ENCODE measurements around the gene SOX13. TPM values are rescaled to one million over a fixed set of nuclear protein-coding genes. Genes with fewer than 3 reads are reported as not detected.
"Not testable (repeated sequence)": the region's sequence is repeated elsewhere in the genome, so short reads cannot be mapped to it uniquely, and the experiment has no call there.

SOX13 gene
- total RNA-seq, 2 experiments from 2014 or later = 7.4 to 7.8 TPM

DNA sequence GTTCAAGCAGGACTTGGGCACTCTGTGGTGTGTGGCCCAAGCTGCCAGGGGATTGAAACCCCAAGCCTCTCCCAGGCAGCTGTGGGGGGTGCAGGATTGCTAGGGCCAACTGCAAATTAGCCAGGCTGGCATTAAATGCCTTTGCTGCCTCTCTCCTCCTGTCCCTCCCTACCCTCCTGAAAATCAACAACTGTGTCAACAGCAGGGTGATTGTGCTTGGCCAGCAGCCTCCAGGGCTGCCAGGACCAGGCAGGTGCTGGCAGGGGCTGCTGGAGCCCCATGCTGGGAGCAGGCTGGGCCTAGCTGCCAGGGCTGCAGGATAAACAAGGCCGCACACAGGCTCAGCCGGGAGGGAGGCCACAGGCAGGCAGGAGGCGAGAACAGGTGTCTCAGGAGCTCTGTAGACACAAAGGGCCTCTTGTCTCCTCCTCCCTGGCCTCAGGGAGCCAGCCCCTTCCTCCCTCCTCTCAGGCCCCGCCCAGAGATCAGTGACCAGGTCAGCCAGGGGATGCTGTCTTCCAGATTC lies 11.4 kb downstream of the SOX13 start:
- no peak for DNase-seq
- no peaks in the 10 kb centered on the region for H3K9me3 Mint-ChIP-seq

DNA sequence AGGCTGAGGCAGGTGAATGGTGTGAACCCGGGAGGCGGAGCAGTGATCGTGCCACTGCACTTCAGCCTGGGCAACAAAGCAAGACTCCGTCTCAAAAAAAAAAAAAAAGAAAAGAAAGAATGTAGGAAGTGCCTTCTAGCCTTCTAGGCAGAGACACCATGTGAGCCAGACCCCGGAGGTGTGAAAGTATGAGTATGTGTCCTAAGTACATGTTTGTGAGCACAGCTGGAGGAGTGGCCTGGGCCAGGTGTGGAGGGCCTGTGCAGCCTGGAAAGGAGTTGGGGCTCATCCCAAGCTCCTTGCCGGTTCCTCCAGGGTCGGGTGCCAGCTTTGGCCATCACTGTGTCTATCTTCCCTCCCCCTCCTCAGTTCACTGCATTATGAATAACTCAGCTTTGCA lies 13.0 kb downstream of the SOX13 start:
- H3K9me3 Mint-ChIP-seq = no peaks in the 10 kb centered on the region
- CTCF ChIA-PET = no interaction called here
- DNase-seq = no peak
- POLR2A ChIA-PET = no interaction called here
- H3K4me3 Mint-ChIP-seq = no peak overlapping the region
- H3K4me1 Mint-ChIP-seq = peaks cover 5% of the 10 kb centered on the region
- H3K36me3 Mint-ChIP-seq (ENCODE audit: low read depth) = no peaks in the 10 kb centered on the region
- no peaks in the 10 kb centered on the region for H3K27me3 Mint-ChIP-seq
- no peak overlapping the region for H3K27ac Mint-ChIP-seq

More for the DNA sequence above, 11.4 kb downstream of the SOX13 start:
- POLR2A ChIA-PET = no interaction called here
- Mint-ChIP-seq H3K27ac (no peak overlapping the region), H3K4me3 (no peak overlapping the region), H3K27me3 (no peaks in the 10 kb centered on the region), H3K36me3 (ENCODE audit: low read depth) (no peaks in the 10 kb centered on the region), H3K4me1 (peaks cover 9% of the 10 kb centered on the region)
- CTCF ChIA-PET = no interaction called here

DNA sequence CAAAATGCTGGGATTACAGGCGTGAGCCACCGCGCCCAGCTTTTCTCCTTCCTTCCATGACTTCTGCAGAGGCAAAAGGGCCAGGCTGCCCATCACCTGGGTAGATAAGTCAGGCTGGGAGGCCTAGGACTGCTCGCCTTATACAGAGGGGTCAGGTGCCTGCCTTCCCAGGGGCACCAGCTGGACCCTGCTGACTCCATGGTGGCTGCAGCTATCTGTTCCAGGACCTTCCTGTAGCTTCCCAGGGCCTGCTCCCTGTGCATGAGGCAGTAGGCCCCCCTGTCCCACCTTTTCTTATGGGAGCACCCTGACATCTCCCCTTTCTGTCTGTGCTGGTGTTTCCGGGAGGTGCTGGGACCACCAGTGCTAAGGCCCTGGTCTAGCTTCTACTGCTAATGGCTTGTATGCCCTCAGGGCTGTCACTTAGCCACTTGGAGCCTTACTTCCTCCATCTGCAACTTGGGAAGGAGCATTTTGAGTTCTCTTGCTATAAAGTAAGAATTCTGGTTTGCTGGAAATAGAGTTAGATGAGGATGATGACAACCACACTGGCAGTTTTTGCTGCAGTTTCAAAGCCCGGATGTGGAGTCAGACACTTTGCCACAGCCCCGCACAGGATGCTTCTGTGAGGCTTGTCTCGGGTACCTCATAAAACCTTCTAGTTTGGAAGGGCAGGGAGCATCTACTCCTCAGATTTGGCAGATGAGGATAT lies 14.4 kb downstream of the SOX13 start:
- no peaks in the 10 kb centered on the region for H3K36me3 Mint-ChIP-seq (ENCODE audit: low read depth)
- H3K27me3 Mint-ChIP-seq = no peaks in the 10 kb centered on the region
- H3K9me3 Mint-ChIP-seq = no peaks in the 10 kb centered on the region
- DNase-seq = peak; percentile 29
- peaks cover 5% of the 10 kb centered on the region for H3K4me1 Mint-ChIP-seq
- ChIA-PET CTCF (interaction anchor here (0.5 kb wide), 1 partner anchor 17 kb away, joined by 3 read pairs; no protein-coding TSS in a partner anchor), POLR2A (no interaction called here)
- peak overlapping the region; percentile 55 for H3K27ac Mint-ChIP-seq
- no peak overlapping the region for H3K4me3 Mint-ChIP-seq

DNA sequence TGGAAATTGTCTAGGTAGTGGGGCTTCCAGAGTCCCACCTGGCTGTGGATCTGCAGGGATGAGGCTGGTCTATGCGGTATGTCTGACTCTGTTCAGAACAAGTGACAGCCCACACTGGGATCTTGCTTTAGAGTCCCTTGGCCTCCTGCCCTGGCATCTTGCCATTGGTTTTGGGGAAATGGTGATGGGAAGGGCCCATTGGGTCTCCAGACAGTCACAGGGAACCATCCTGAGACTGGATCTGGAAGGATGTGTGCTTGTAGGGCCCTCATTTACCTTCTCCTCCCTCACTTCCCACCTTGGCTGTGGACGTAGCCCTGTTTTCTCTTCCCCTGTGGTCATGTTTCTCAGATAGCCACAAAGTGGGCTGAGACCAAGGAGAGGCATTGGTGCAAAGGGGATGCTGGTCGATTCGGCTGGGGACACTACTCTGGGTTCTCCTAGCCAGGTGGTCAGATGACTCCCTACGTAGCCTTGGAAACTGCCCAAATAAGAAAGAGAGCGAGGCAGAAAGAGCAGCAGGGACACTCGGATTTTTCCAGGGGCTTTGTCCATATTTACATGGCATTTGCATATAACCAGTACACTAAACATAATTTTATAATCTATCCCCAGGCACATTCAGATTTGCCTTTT lies 15.1 kb downstream of the SOX13 start:
- H3K9me3 Mint-ChIP-seq = no peaks in the 10 kb centered on the region
- H3K4me3 Mint-ChIP-seq = no peak overlapping the region
- DNase-seq = no peak
- H3K27me3 Mint-ChIP-seq = no peaks in the 10 kb centered on the region
- H3K27ac Mint-ChIP-seq = peak overlapping the region; percentile 55
- POLR2A ChIA-PET = no interaction called here
- CTCF ChIA-PET = no interaction called here
- no peaks in the 10 kb centered on the region for H3K36me3 Mint-ChIP-seq (ENCODE audit: low read depth)
- peaks cover 5% of the 10 kb centered on the region for H3K4me1 Mint-ChIP-seq

DNA sequence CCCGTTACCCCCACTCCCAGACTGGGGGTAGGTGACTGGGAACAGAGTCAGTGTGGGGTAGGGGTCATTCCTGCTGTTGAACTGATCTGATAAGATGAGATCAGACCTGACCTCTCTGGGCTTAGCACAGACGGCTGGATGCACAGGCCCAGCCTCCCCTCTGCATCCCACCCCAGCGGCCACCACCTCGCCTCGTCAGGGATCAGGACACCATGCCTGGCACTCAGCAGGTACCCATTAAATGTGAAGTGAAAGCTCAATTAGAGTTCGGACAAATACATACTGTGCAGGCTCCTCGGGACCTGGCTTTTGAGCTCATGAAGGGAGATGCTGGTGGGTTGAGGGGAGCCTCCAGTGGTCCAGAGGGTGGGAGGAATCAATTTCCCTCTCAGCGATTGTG lies 15.7 kb downstream of the SOX13 start:
- no peaks in the 10 kb centered on the region for H3K36me3 Mint-ChIP-seq (ENCODE audit: low read depth)
- CTCF ChIA-PET = no interaction called here
- POLR2A ChIA-PET = no interaction called here
- no peaks in the 10 kb centered on the region for H3K9me3 Mint-ChIP-seq
- H3K27me3 Mint-ChIP-seq = no peaks in the 10 kb centered on the region
- H3K4me3 Mint-ChIP-seq = no peak overlapping the region
- H3K4me1 Mint-ChIP-seq = peaks cover 8% of the 10 kb centered on the region
- peak overlapping the region; percentile 2 for H3K27ac Mint-ChIP-seq
- no peak for DNase-seq

DNA sequence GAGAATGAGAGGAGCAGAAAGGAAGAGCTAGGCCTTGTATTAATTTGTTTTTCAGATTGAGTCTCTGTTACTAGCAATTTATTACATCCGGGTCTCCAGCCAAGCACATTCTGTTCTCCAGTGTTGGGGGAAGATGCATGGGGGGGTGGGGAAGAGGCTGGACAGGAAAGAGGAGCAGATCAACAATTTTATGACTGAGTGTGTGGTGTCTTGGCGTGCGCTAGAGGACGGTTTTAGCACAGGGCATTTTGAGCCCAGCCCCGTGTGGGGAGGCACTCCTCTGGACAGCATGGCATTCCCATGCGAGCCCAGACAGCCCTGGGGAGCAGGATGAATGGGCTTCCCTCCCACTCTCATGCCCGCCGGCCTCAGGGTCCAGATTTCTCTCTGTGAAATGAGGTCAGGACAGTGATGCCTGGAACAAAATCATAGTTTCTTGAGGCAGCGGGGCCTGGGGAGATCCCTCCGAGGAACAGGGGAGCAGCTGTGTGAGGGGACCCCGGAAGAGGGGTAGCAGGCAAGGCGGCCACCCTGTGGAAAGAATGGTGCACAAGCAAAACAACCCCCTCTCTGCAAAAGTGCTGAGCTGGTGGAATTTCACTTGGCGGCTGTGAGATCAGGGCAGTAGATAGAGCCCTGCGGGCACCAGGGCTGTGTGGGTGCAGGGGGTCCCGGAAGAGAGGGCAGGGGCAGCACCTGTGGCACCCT lies 16.3 kb downstream of the SOX13 start:
- Mint-ChIP-seq H3K36me3 (ENCODE audit: low read depth) (no peaks in the 10 kb centered on the region), H3K4me1 (peaks cover 8% of the 10 kb centered on the region), H3K27me3 (no peaks in the 10 kb centered on the region), H3K4me3 (no peak overlapping the region), H3K27ac (no peak overlapping the region), H3K9me3 (no peaks in the 10 kb centered on the region)
- CTCF ChIA-PET = no interaction called here
- POLR2A ChIA-PET = no interaction called here
- no peak for DNase-seq

DNA sequence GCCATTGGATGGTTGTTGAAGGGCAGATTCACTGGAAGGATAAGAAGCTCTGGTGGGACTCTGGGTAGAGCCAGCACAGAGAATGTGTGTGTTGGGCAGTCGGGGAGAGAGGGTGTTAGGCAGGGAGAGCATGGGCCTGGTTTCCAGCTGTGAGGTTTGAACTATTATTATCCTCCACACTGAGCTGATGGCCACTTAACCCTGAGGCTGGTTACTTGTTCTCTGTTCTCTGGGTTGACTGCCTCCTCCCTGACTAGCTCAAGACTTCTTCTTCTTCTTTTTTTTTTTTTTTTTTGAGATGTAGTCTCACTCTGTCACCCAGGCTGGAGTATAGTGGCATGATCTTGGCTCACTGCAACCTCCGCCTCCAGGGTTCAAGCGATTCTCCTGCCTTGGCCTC lies 17.2 kb downstream of the SOX13 start:
- H3K9me3 Mint-ChIP-seq; H3K4me1 Mint-ChIP-seq; H3K4me3 Mint-ChIP-seq; CTCF ChIA-PET; H3K27ac Mint-ChIP-seq; DNase-seq; H3K36me3 Mint-ChIP-seq (ENCODE audit: low read depth); H3K27me3 Mint-ChIP-seq; POLR2A ChIA-PET: not testable (repeated sequence)

DNA sequence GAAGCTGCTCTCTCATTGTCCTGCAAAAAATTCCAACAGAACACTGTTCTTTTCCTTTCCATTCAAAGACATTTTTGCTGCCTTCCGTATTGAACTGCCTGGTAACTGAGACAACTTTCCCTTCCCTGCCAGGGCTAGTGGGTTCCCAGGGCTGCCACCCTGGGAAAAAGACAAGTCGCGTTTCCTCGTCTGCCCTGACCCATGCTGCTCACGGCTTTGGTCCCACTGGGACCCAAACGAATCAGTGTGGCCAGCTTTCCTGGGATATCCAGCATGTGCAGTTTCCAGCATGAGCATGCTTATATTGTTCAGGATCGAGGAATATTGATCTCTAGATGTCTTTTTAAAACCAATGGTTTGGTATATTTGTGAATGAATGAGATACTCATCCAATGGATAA lies 18.2 kb downstream of the SOX13 start:
- no peak for DNase-seq
- H3K9me3 Mint-ChIP-seq = no peaks in the 10 kb centered on the region
- H3K36me3 Mint-ChIP-seq (ENCODE audit: low read depth) = no peaks in the 10 kb centered on the region
- peaks cover 8% of the 10 kb centered on the region for H3K4me1 Mint-ChIP-seq
- ChIA-PET POLR2A (interaction anchor here (0.7 kb wide), 1 partner anchor 334 kb away, joined by 3 read pairs; no protein-coding TSS in a partner anchor), CTCF (interaction anchor here (1.5 kb wide), 1 partner anchor 37 kb away, joined by 5 read pairs; no protein-coding TSS in a partner anchor)
- H3K27ac Mint-ChIP-seq = no peak overlapping the region
- no peak overlapping the region for H3K4me3 Mint-ChIP-seq
- no peaks in the 10 kb centered on the region for H3K27me3 Mint-ChIP-seq

DNA sequence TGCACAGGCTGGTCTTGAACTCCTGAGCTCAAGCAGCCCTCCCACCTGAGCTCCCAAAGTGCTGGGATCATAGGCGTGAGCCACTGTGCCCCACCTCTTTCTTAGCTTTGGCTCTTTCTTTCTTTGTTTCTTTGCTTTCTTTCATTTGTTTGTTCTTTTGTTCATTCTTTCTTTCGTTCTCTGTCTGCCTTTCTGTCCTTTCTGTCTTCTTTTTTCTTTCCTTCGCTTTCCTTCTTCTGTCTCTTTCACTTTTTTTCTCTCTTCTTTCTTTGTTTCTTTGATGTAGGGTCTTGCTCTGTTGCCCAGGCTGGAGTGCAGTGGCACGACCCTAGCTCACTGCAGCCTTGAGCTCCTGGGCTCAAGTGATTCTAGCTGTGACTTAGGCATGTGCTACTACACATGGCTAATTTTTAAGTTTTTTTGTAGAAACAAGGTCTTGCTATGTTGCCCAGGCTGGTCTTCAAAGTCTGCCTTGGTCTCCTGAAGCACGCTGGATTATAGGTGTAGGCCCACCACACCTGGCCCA lies 18.9 kb downstream of the SOX13 start:
- no peaks in the 10 kb centered on the region for H3K36me3 Mint-ChIP-seq (ENCODE audit: low read depth)
- H3K27me3 Mint-ChIP-seq = no peaks in the 10 kb centered on the region
- DNase-seq = no peak
- H3K9me3 Mint-ChIP-seq = no peaks in the 10 kb centered on the region
- H3K27ac Mint-ChIP-seq = no peak overlapping the region
- H3K4me1 Mint-ChIP-seq = peaks cover 8% of the 10 kb centered on the region
- H3K4me3 Mint-ChIP-seq = no peak overlapping the region
- CTCF ChIA-PET = interaction anchor here (1.5 kb wide), 1 partner anchor 36 kb away, joined by 5 read pairs; no protein-coding TSS in a partner anchor
- POLR2A ChIA-PET = no interaction called here

DNA sequence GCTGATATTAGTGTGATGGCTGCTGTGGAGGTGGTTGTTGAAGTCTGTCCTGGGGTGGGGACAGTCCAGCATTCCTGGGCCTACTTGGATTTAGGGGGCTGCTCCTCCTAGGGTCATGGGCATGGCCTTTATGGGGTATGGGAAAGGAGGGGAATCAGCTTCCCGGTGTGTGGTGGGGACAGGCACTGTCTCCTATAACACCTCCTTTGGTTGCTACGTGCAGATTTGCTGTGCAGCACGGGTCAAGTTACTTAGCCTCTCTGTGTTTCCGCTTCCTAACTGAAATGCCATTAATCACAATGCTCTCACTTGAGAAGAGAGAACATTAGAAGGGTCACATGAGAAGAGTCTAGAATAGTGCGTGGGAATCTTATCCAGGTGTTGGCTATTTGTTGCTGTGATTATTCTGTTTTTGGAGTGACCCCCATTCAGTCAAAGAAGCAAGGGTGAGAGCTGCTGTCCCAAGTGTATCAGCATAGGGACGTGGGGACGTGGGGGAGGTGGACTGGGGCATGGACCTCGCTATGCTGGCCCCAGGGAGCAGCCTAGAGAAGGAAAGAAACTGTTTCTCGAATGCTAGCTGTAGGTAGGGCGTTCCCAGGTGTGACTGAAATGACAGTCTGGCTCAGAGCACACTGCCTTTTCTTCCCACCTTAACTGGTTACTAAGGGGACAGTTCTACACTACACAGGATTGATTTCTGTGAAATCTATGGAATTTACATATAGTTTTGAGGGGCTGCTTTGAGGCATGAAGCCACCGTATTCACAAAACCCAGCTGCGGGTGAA lies 19.9 kb downstream of the SOX13 start:
- Mint-ChIP-seq H3K27ac (no peak overlapping the region), H3K36me3 (ENCODE audit: low read depth) (no peaks in the 10 kb centered on the region), H3K27me3 (no peaks in the 10 kb centered on the region), H3K4me1 (peaks cover 4% of the 10 kb centered on the region), H3K4me3 (no peak overlapping the region), H3K9me3 (no peaks in the 10 kb centered on the region)
- CTCF ChIA-PET = no interaction called here
- POLR2A ChIA-PET = no interaction called here
- no peak for DNase-seq

DNA sequence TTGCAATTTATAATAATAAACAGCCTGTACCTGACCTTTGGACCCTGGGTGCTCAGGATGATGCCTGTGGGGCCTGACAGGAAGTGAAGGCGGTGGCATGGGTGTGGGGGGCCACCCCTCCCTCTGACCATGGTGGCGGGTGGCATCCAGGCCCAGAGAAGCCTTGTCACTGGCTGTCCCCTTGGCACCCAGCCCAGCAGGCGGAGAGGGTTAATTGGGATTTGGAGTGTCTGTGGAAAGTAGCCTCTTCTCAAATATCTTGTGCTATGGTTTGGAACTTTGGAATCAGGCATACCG lies 20.5 kb downstream of the SOX13 start:
- Mint-ChIP-seq H3K27ac (no peak overlapping the region), H3K9me3 (no peaks in the 10 kb centered on the region), H3K4me1 (peaks cover 4% of the 10 kb centered on the region), H3K4me3 (no peak overlapping the region), H3K27me3 (no peaks in the 10 kb centered on the region), H3K36me3 (ENCODE audit: low read depth) (no peaks in the 10 kb centered on the region)
- no peak for DNase-seq
- CTCF ChIA-PET = no interaction called here
- POLR2A ChIA-PET = no interaction called here

DNA sequence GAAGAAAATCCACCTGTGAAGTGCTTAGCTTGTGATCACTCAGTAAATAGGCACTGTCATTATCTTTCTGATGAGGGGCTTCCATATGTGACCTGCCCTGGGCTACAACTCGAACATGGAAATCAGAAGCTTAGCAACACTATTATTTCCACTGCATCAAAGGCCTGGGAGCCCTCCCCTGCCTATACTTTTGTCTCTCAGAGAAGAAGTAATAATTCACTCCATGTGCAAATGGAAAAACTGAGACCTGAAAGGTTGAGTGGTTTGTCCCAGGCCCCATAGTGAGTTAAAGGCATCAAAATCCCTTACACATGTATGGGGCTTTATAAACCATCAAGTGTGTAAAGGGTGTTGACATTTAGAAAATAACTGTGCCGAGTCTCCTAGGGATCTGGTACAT lies 20.9 kb downstream of the SOX13 start:
- Mint-ChIP-seq H3K36me3 (ENCODE audit: low read depth) (no peaks in the 10 kb centered on the region), H3K9me3 (no peaks in the 10 kb centered on the region), H3K27ac (no peak overlapping the region), H3K4me1 (peaks cover 4% of the 10 kb centered on the region), H3K4me3 (no peak overlapping the region), H3K27me3 (no peaks in the 10 kb centered on the region)
- no peak for DNase-seq
- ChIA-PET CTCF (no interaction called here), POLR2A (no interaction called here)

DNA sequence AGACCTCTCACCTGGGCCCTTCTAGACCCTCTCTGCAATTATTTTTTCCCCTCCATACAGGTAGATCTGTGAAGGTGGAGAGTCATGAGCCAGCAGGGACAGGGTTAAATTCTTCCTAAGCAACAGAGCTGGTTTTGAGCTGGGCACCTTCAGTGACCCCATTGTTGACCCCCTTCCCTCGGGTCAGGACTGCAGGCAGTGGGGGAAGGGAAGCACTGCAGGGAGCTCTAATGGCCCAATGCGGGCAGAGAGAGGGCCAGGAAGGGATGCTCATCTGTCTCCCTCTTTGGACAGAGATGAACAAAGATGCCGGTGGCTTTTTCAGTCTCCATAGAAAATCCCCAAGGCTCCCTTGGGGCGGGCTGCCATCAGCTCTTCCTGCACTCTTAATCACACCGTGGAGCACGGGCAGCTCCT lies 21.4 kb downstream of the SOX13 start:
- H3K9me3 Mint-ChIP-seq = no peaks in the 10 kb centered on the region
- no peaks in the 10 kb centered on the region for H3K36me3 Mint-ChIP-seq (ENCODE audit: low read depth)
- POLR2A ChIA-PET = no interaction called here
- no peak overlapping the region for H3K27ac Mint-ChIP-seq
- H3K4me3 Mint-ChIP-seq = no peak overlapping the region
- CTCF ChIA-PET = no interaction called here
- no peak for DNase-seq
- H3K4me1 Mint-ChIP-seq = peaks cover 3% of the 10 kb centered on the region
- no peaks in the 10 kb centered on the region for H3K27me3 Mint-ChIP-seq

Data from activated CD4-positive, alpha-beta memory T cell treated with anti-CD3 and anti-CD28 coated beads, Interleukin-2, amount 10 ng/mL, durations not matched to agents 7 days and 5 days (primary cell).